GM12892 (cell line): ENCODE results near the gene ASB9.

Experiments
- POLR2A ChIP-seq: IDR thresholded peaks from 2 replicates; pipeline ENCODE4 v1.6.1; 2011; ENCODE audit warnings: low read depth, low read length, control low read depth
- POLR2AphosphoS5 ChIP-seq: IDR thresholded peaks from 2 replicates; pipeline ENCODE4 v1.6.1; 2011; ENCODE audit warnings: low read depth, low read length, control low read depth
- TAF1 ChIP-seq: IDR thresholded peaks from 2 replicates; pipeline ENCODE4 v1.6.1; 2011; ENCODE audit warnings: low read depth, mild to moderate bottlenecking, control low read depth, low read length, borderline replicate concordance

- TF ChIP-seq TAF1: no peak
- no peak for TF ChIP-seq POLR2A
- no peak for TF ChIP-seq POLR2AphosphoS5
Observed at GRCh38 chrX:15221321-15221720, 48.6 kb downstream of the ASB9 start.
